Stimulated activated CD8-positive, alpha-beta memory T cell treated with anti-CD3 and anti-CD28 coated beads, Interleukin-12 subunit alpha, Interleukin-12 subunit beta, amount 100 ng/mL, for 24 hours (primary cell): ENCODE measurements around the gene CNPPD1.
A peak's percentile ranks its signal among the peaks of the same experiment; 100 is the strongest.
"Not testable (repeated sequence)": the region's sequence is repeated elsewhere in the genome, so short reads cannot be mapped to it uniquely, and the experiment has no call there.

Experiments
- DNase-seq: peaks from one replicate; pipeline ENCODE4 v3.0.0-alpha.2; 2020; ENCODE audit errors: extremely low read depth

The CNPPD1 gene

DNA sequence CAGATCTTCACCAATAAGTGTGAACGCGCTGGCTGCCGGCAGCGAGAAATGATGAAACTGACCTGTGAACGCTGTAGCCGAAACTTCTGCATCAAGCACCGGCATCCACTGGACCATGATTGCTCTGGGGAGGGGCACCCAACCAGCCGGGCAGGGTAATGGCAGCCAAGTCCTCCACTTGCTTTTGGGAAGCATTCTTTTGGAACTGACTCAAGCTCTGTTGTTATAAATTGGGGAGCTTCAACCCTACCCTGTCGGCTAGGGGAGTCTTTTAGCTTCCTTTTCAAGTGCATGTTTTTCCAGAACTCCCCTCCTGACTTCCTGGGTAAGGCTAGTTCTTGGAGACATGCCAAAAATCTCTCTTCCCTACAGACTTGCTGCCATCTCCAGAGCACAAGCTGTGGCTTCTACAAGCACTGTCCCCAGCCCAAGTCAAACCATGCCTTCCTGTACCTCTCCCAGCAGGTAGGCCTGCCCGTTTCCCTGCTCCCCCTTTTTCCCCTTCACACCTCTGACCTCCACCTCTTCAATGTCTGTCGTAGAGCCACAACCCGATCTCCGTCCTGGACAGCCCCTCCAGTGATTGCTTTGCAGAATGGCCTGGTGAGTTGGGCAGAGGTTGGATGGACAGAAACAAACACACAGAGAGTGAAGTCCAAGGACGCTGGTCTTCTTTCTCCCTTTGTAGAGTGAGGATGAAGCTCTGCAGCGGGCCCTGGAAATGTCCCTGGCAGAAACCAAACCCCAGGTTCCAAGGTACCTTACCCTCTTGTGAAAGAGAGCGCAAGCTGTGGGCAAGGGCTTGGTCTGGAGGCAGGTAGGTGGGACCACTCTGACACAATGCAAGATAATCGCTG is 31.4 kb upstream of the CNPPD1 start:
- DNase-seq, result no peak

GRCh38 chr2:219207134-219207883 is 30.6 kb upstream of the CNPPD1 start:
- no peak for DNase-seq

DNA sequence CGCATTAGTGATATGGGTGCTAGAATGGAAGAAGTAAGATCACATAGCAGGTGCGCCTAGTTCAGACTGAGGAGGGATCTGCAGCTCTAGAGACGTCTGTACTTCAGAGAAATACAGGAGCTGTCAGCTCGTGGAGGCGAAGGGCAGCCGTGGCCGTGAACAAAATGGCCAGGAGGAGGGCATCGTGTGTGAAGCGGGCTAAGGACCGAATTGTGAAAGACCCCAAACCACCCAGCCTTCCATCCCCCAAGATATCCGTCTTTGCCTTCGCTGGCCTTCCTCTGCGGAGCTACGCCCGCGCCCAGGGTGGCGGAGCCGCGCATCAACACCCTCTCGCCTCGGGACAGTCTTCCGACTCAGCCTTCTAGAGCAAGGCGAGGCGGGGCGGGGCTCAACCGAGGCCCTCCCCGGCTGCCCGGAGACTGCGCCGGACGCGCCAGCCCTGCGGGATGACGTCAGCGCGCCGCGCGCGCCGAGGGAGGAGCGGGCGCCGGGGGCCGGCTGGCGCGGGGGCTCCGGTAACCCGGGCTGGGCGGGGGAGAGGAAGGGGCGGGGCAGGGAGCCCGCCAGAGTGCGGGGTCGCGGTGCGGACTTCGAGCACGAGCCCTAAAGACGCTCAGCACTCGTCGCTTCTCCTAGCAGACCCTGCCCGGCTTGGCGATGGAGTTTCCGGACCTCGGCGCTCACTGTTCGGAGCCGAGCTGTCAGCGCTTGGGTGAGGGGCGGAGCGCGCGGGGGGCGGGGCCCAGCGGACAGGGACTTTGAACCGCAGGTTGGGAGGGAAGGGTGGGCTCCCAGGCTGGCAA is 29.8 kb upstream of the CNPPD1 start, which contains the start of gene ZFAND2B:
Gene ZFAND2B, plus strand, starts transcription at position 455 of the 806 bp plus-strand sequence. Its CDS starts 206 bp downstream, at position 661.
- peak; percentile 88 for DNase-seq

DNA sequence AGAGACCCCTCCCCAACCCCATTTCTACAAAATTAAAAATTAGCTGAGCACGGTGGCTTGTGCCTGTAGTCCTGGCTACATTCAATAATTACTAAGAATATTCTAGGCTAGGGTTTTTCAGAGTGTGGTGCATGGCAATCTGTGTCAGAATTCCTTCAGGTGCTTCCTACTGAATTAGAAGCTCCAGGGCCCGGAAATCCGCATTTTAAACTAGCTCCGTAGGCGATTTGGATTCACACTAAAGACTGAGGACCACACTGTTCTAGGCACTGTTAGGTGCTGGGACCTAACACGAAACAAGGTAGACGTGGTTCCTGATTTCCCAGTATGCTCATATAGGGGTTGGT is 29.2 kb upstream of the CNPPD1 start:
- no peak for DNase-seq

DNA sequence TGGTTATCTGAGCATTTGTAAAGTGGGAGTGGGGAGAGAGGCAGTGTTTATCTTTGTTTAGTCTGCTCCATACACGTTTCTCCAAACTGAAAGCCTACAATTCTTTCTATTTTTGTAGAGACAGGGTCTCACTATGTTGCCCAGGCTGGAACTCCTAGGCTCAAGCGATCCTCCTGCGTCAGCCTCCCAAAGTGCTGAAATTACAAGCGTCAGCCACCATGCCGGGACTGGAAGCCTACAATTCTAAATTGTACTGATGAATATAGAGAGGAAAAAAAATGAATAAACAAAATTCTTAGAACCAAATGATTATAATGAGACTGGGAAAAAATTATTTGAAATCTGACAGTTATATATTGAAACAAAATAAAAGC is 28.4 kb upstream of the CNPPD1 start:
- no peak for DNase-seq

- no peak for DNase-seq
Observed at GRCh38 chr2:219204425-219205164, 27.9 kb upstream of the CNPPD1 start.

- DNase-seq, result not testable (repeated sequence)
Observed at GRCh38 chr2:219201331-219201730, 24.6 kb upstream of the CNPPD1 start.

- not testable (repeated sequence) for DNase-seq
Observed at GRCh38 chr2:219200502-219201326, 24.0 kb upstream of the CNPPD1 start.

- DNase-seq, result no peak
Observed at GRCh38 chr2:219199470-219200211, 22.9 kb upstream of the CNPPD1 start.

DNA sequence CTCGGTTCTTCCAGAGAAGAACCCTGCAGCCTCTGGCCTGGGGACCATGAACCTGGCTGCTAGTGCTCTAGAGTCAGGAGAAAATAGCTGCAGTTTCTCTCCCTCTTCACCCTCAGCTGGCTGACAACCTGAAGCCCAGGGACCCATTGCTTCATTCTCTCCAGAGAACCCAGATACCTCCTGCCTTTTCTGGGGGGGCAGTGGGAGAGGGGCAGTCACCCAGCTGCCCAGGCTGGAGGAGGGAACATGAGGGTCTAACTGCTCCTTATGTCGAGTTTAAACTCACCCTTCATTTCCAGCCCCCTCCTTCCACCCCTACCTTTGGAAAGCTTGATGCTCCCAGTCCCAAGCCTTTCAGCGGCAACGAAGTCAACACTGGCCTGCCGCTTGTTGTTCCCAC is 22.2 kb upstream of the CNPPD1 start:
- DNase-seq, result no peak

DNA sequence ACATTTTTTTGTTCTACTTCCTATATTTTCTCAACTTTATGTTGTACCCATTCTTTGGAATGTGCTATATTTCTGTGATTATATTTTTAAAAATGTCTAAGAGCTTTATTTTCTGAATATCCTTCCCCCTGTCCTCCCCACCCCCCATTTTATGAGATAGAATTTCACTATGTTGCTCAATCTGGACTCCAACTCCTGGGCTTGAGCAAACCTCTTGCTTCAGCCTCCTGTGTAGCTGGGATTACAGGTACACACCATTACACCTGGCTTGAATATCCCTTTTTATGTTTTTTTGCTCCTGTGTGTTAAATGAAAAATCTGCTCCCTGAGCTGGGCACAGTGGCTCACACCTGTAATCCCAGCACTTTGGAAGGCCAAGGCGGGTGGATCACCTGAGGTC is 20.7 kb upstream of the CNPPD1 start:
- DNase-seq, result no peak

GRCh38 chr2:219186754-219187456 is 10.2 kb upstream of the CNPPD1 start:
- no peak for DNase-seq

GRCh38 chr2:219184121-219184520 is 7.4 kb upstream of the CNPPD1 start:
- no peak for DNase-seq

DNA sequence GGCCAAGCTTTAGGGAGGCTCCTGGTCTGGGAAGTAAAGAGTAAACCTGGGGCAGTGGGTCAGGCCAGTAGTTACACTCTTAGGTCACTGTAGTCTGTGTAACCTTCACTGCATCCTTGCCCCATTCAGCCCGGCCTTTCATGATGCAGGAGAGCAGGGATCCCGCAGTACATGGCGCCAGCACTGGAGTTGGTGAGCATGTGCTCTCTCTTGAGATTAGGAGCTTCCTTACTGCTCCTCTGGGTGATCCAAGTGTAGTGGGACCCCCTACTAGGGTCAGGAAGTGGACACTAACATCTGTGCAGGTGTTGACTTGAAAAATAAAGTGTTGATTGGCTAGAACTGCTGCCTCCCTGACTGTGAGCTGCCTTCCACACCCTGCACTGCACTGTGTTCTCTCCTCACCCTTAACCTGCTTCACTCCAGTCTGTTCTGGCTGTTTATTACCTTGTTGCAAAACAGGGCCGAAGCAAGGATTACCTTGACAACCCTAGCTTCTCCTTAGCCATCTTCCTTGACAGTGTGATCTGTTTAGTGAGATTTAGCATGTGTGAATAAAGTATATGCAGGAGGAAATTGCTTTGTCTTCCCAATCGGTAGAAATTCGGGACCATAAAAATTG is 6.5 kb upstream of the CNPPD1 start:
- no peak for DNase-seq

DNA sequence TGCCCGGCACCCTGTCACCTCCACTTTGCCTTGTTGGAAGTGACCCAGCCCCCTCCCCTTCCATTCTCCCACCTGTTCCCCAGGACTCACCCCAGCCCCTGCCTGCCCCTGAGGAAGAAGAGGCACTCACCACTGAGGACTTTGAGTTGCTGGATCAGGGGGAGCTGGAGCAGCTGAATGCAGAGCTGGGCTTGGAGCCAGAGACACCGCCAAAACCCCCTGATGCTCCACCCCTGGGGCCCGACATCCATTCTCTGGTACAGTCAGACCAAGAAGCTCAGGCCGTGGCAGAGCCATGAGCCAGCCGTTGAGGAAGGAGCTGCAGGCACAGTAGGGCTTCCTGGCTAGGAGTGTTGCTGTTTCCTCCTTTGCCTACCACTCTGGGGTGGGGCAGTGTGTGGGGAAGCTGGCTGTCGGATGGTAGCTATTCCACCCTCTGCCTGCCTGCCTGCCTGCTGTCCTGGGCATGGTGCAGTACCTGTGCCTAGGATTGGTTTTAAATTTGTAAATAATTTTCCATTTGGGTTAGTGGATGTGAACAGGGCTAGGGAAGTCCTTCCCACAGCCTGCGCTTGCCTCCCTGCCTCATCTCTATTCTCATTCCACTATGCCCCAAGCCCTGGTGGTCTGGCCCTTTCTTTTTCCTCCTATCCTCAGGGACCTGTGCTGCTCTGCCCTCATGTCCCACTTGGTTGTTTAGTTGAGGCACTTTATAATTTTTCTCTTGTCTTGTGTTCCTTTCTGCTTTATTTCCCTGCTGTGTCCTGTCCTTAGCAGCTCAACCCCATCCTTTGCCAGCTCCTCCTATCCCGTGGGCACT is 5.8 kb upstream of the CNPPD1 start:
- DNase-seq, result no peak

DNA sequence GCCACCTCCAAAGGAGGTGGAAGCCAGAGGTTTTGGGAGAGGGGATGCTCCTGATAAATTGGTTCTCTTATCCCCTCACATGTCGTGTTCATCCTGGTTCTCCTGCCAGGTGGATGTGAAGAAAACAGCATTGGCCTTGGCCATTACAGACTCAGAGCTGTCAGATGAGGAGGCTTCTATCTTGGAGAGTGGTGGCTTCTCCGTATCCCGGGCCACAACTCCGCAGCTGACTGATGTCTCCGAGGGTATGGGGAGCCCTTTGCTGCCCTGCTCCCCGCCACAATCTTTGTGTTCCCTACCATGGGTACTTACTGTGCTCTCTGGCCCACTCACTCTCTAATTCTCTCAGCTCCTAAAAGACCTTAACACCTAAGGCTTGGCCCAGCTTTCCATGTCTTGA is 4.8 kb upstream of the CNPPD1 start:
- DNase-seq, result no peak

GRCh38 chr2:219180961-219181360 is 4.2 kb upstream of the CNPPD1 start:
- no peak for DNase-seq
